Activated CD8-positive, alpha-beta memory T cell treated with anti-CD3 and anti-CD28 coated beads, Interleukin-2, amount 50 U/mL, for 4 hours (primary cell): ENCODE measurements around the gene SKIC2.
A peak's percentile ranks its signal among the peaks of the same experiment; 100 is the strongest.
"Not testable (repeated sequence)": the region's sequence is repeated elsewhere in the genome, so short reads cannot be mapped to it uniquely, and the experiment has no call there.

Experiments
- DNase-seq: peaks from one replicate; pipeline ENCODE4 v3.0.0-alpha.2; 2020

SKIC2 gene

GRCh38 chr6:31958741-31959739 is at the start of gene SKIC2, which contains the start of gene NELFE:
TSS of gene SKIC2 (plus strand) at chr6:31959175. CDS start at chr6:31959193, 18 bp downstream.
TSS of gene NELFE (minus strand) at chr6:31958971. CDS start at chr6:31958446, 525 bp downstream.
- DNase-seq = peak; percentile 99

- DNase-seq = not testable (repeated sequence)
Observed at GRCh38 chr6:31909298-31909697, 49.7 kb upstream of the SKIC2 start.

- DNase-seq = no peak
Observed at GRCh38 chr6:31911826-31912585, 47.0 kb upstream of the SKIC2 start.

GRCh38 chr6:31915351-31915750 is 43.6 kb upstream of the SKIC2 start:
- DNase-seq = no peak

GRCh38 chr6:31915756-31916155 is 43.2 kb upstream of the SKIC2 start:
- DNase-seq = no peak

GRCh38 chr6:31918069-31918720 is 40.8 kb upstream of the SKIC2 start:
- DNase-seq = no peak

GRCh38 chr6:31919624-31920303 is 39.2 kb upstream of the SKIC2 start:
- DNase-seq = no peak

GRCh38 chr6:31920811-31921210 is 38.2 kb upstream of the SKIC2 start:
- DNase-seq = no peak

GRCh38 chr6:31922942-31923341 is 36.0 kb upstream of the SKIC2 start:
- peak; percentile 28 for DNase-seq

GRCh38 chr6:31927242-31927862 is 31.6 kb upstream of the SKIC2 start, which contains the start of gene C2:
TSS of gene C2 (plus strand) at chr6:31927717. CDS start at chr6:31927753, 36 bp downstream.
- DNase-seq = no peak

GRCh38 chr6:31927863-31928671 is 30.9 kb upstream of the SKIC2 start:
- no peak for DNase-seq

GRCh38 chr6:31928672-31928939 is 30.4 kb upstream of the SKIC2 start:
- DNase-seq = no peak

- DNase-seq = no peak
Observed at GRCh38 chr6:31930962-31931361, 28.0 kb upstream of the SKIC2 start.

GRCh38 chr6:31932137-31932536 is 26.8 kb upstream of the SKIC2 start:
- DNase-seq = not testable (repeated sequence)

- no peak for DNase-seq
Observed at GRCh38 chr6:31933537-31933936, 25.4 kb upstream of the SKIC2 start.

GRCh38 chr6:31935021-31935420 is 24.0 kb upstream of the SKIC2 start:
- DNase-seq = no peak

GRCh38 chr6:31935823-31936222 is 23.2 kb upstream of the SKIC2 start:
- no peak for DNase-seq

GRCh38 chr6:31940256-31940664 is 18.7 kb upstream of the SKIC2 start:
- DNase-seq = no peak

GRCh38 chr6:31943742-31944141 is 15.2 kb upstream of the SKIC2 start:
- no peak for DNase-seq

- DNase-seq = no peak
Observed at GRCh38 chr6:31945154-31945506, 13.8 kb upstream of the SKIC2 start.
